ENCODE measurements around the gene IMPDH1.

DNA sequence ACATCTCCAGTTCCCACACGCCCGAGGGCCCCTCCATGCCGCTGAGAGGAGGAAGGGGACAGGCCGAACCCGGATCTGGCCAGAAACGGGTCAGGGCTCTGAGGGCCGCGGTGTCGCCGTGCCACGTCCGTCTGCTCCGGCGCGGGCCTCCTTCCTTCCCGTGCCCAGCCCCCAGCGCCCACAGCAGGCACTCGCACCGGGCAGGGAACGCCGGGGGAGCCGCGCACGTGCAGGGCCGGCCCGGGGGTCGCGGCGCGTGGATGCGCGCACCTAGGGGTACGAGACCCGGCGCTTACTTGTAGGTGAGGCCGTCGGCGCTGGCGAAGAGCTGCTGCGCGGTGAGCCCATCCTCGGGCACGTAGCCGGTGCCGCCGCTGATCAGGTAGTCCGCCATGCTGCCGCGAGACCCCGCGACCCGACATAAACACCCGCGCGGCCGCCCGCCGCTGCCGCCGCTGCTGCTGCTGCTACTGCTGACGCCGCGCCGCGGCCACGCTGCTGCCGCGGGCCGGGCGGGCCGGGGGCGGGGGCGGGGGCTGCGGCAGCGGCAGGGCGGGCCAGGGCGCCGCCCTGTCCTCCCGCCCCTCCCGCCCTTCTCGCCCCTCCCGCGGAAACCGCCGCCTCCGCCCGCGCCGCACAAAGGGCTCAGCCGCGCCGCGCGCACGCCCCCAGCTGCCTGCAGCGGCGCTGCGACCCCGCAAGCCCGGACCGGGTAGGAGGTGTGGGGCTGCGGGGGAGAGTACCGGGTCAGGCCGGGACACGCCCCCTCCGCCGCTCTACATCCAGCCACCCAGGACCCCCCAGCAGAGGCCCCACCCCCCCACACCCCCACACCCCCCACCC lies 4.1 kb downstream of the IMPDH1 start:
- TF ChIP-seq, protein P1, sequence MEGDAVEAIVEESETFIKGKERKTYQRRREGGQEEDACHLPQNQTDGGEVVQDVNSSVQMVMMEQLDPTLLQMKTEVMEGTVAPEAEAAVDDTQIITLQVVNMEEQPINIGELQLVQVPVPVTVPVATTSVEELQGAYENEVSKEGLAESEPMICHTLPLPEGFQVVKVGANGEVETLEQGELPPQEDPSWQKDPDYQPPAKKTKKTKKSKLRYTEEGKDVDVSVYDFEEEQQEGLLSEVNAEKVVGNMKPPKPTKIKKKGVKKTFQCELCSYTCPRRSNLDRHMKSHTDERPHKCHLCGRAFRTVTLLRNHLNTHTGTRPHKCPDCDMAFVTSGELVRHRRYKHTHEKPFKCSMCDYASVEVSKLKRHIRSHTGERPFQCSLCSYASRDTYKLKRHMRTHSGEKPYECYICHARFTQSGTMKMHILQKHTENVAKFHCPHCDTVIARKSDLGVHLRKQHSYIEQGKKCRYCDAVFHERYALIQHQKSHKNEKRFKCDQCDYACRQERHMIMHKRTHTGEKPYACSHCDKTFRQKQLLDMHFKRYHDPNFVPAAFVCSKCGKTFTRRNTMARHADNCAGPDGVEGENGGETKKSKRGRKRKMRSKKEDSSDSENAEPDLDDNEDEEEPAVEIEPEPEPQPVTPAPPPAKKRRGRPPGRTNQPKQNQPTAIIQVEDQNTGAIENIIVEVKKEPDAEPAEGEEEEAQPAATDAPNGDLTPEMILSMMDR (IDR thresholded peaks at IDR 0.05; ENCODE audit: low read length) = no peak
- no peak for TF ChIP-seq EZH2 (optimal IDR thresholded peaks at IDR 0.05; ENCODE audit: low read depth, low read length)
